ENCODE data around the gene C1orf159. TPM values are rescaled to one million over a fixed set of nuclear protein-coding genes. Genes with fewer than 3 reads are reported as not detected.

C1orf159 gene
- total RNA-seq, 2 experiments from 2014 or later = 24.5 to 26.8 TPM

DNA sequence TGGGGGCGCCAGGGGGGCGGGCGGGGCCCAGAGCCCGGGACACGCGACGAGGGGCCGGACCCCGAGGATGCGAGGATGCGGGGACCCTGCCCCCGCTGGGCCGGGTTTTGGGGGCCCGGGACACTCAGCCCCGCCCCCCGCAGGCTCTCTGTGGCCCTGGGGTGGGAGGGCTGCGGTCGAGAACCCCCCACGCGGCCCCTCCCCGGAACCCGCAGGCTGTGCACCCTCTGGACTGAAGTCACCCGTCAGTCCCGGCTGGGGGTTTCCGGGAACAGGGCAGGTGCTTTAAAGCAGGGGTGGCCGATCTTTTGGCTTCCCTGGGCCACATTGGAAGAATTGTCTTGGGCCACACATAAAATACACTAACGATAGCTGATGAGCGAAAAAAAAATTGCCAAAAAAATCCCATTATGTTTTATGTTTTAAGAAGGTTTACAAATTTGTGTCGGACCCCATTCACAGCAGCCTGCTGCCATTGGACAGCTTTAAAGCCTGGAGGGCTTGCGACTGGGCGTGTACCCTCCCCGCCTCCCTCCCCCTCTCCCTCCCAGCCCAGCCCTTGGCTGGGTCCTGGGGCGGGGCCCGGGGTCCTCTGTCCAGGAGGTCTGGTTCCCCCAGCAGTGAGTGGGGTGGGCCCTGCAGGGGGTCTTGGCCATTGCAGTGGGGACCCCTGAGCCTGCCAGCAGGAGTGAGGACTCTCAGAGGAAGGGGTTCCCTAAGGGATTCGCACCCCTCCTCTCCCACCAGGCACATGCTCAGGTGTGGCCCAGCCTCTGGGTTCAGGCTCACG lies 21.6 kb upstream of the C1orf159 start:
- Mint-ChIP-seq H3K27ac (peak overlapping the region; percentile 93), H3K4me3 (peak overlapping the region; percentile 66), H3K27me3 (ENCODE audit: low read depth) (no peaks in the 10 kb centered on the region), H3K4me1 (ENCODE audit: low read depth) (peaks cover 36% of the 10 kb centered on the region), H3K9me3 (ENCODE audit: insufficient read depth) (no peaks in the 10 kb centered on the region), H3K36me3 (ENCODE audit: low read depth) (no peaks in the 10 kb centered on the region)
- DNase-seq = peak; percentile 85
- ChIA-PET CTCF (interaction anchor here (2.0 to 2.3 kb wide), 2 partner anchors 15 to 135 kb away, joined by 4 to 13 read pairs; no protein-coding TSS in a partner anchor), POLR2A (no interaction called here)
- ATAC-seq = peak; percentile 80

DNA sequence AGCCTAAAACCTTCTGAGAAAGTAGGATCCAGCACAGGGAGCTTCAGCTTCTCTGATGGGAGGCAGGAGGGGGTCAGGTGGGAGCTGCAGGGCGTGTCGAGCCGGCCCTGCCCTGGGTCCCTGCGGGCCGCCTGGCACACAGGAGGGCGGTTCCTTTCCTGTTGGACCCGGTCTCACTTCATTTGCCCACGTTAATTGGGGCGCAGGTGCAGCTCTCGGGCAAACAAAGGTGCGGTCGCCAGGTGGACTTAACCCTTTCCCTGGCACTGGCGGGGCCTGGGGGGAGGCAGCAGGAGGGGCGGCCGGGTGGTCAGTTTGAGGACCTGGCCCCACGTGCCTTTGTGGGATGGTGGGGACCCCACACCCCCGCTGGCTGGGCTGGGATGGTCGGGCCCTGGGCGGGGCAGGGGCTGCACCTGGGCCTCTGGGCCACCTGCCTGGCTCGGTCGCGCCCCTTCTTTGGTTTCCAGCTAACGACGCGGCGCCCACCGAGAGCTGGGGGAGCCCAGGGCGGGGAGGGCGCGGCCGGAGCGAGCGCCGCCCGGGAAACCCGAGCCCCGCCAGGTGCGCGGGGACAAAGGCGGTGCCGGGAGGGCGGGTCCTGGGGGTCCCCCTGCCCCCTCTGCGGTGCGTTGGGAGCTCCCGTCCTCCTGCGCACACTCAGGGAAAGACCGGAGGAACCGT lies 20.8 kb upstream of the C1orf159 start:
- no peaks in the 10 kb centered on the region for H3K36me3 Mint-ChIP-seq (ENCODE audit: low read depth)
- H3K4me1 Mint-ChIP-seq (ENCODE audit: low read depth) = peaks cover 30% of the 10 kb centered on the region
- peak overlapping the region; percentile 18 for H3K4me3 Mint-ChIP-seq
- POLR2A ChIA-PET = interaction anchor here (1.0 to 1.1 kb wide), 2 partner anchors 14 to 238 kb away, joined by 3 read pairs; partner anchors contain the start of gene AURKAIP1
- peak overlapping the region; percentile 57 for H3K27ac Mint-ChIP-seq
- no peaks in the 10 kb centered on the region for H3K9me3 Mint-ChIP-seq (ENCODE audit: insufficient read depth)
- ATAC-seq (peak; percentile 49), DNase-seq (peak; percentile 35)
- no peaks in the 10 kb centered on the region for H3K27me3 Mint-ChIP-seq (ENCODE audit: low read depth)
- CTCF ChIA-PET = interaction anchor here (0.7 to 2.3 kb wide), 4 partner anchors 14 to 135 kb away, joined by 3 to 13 read pairs (median 4); no protein-coding TSS in a partner anchor

DNA sequence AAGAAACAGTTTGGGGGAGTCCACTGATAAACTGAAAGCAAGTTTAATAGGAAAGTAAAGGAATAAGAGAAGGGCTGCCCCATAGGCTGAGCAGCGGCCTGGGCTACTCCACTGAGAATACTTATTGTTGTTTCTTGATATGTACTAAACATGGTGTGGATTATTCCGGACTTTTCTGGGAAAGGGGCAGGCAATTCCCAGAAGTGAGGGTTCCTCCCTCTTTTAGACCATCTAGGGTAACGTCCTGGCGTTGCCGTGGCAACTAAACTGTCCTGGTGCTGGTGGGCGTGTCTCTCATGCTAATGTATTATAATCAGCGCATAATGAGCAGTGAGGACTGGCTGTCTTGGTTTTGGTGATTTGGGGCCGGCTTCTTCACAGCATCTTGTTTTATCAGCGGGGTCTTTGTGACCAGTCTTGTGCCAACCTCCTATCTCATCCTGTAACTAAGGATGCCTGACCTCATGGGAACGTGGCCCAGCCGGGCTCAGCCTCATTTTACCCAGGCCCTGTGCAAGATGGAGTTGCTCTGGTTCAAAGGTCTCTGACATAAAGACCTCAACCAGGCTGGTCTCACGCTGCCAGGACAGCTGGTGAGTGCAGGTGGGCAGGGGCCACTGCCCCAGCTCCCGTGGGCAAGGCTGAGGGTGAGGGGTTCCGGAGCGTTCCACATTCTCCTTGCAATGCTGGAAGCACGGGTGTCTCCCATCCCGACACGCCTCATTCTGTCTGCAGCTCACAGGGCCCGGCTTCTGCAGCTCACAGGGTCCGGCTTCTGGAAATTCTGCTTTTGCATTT lies 19.6 kb upstream of the C1orf159 start:
- Mint-ChIP-seq H3K4me1 (ENCODE audit: low read depth) (peaks cover 24% of the 10 kb centered on the region), H3K27ac (no peak overlapping the region), H3K9me3 (ENCODE audit: insufficient read depth) (no peaks in the 10 kb centered on the region), H3K4me3 (no peak overlapping the region), H3K36me3 (ENCODE audit: low read depth) (no peaks in the 10 kb centered on the region), H3K27me3 (ENCODE audit: low read depth) (peaks cover 3% of the 10 kb centered on the region)
- DNase-seq = no peak
- ChIA-PET CTCF (interaction anchor here (1.0 to 2.3 kb wide), 3 partner anchors 13 to 134 kb away, joined by 3 to 13 read pairs (median 4); no protein-coding TSS in a partner anchor), POLR2A (interaction anchor here (1.0 to 1.1 kb wide), 2 partner anchors 39 to 240 kb away, joined by 3 read pairs; partner anchors contain the start of gene AURKAIP1)
- ATAC-seq = no peak

DNA sequence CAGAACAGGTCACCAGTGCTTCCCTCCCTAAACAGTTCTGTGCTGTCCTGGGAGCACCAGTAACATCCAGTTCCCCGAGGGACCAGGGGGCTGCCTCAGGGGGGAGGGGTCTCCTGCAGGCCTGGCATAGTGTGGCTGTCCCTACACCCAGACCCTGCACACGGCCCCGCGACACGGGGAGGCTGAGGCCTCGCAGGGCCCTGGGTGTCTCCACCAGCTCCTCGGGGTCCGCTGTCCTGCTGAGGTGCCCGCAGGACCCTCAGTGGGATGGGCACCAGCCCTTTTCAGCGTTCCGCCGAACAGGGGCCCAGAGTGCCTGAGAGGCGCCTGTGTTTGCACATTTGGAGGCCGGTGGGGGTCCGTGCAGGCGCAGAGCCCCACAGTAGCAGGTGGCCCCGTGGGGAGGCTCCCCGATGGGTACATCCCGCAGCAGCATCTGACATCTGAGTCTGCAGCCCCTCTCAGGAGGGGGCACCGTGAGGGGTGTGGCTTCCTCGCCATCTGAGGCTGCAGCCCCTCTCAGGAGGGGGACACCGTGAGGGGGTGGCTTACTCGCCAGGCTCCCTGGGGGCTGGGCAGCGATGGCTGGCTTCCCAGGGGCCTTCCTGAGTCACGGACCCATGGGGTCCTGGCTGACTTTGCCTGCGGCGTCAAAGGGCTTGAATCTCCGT lies 18.5 kb upstream of the C1orf159 start:
- Mint-ChIP-seq H3K36me3 (ENCODE audit: low read depth) (no peaks in the 10 kb centered on the region), H3K27ac (no peak overlapping the region), H3K4me3 (no peak overlapping the region), H3K4me1 (ENCODE audit: low read depth) (peaks cover 24% of the 10 kb centered on the region), H3K9me3 (ENCODE audit: insufficient read depth) (no peaks in the 10 kb centered on the region), H3K27me3 (ENCODE audit: low read depth) (peaks cover 3% of the 10 kb centered on the region)
- no peak for ATAC-seq
- no peak for DNase-seq
- ChIA-PET CTCF (no interaction called here), POLR2A (no interaction called here)

DNA sequence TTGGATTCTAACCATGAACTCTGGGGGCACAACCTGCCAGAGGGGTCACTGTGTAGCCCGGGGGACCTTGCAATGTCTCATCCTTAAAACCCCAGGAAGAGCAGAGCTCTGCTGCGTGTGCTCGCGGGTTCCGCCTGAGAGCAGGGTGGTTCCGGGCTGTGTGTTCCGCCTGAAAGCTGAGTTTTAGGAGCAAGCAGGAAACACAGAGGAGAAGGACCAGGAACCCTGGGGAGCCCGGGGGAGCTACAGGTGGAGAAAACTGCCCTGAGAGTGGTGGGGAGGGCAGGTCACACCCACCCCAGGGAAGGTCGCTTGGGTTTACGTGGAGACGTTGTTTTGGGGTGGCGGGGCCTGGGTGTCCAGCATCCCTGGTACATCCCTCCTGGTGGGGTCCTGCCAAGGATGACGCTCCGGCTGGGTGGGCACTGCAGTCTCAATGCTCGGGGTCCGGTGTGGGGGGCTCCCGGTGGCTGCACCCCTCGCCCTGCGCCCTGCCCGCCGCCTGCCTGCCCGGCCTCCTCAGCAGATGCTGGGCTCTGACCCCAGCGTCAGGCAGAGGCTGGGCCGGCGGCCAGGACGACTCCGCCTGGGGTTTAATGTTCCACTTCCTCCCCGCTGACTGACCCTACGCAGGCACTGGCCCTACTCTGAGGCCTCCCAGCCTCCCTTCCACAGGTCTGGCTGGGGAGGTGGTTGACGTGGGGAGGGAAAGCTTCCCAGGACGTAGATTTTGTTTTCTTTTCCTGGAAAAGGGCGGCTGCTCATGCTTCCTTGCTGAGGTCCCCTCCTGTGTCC lies 17.3 kb upstream of the C1orf159 start:
- Mint-ChIP-seq H3K27me3 (ENCODE audit: low read depth) (peaks cover 3% of the 10 kb centered on the region), H3K36me3 (ENCODE audit: low read depth) (no peaks in the 10 kb centered on the region), H3K9me3 (ENCODE audit: insufficient read depth) (no peaks in the 10 kb centered on the region), H3K4me1 (ENCODE audit: low read depth) (peaks cover 17% of the 10 kb centered on the region), H3K27ac (no peak overlapping the region), H3K4me3 (no peak overlapping the region)
- ChIA-PET CTCF (no interaction called here), POLR2A (no interaction called here)
- no peak for DNase-seq
- ATAC-seq = no peak

DNA sequence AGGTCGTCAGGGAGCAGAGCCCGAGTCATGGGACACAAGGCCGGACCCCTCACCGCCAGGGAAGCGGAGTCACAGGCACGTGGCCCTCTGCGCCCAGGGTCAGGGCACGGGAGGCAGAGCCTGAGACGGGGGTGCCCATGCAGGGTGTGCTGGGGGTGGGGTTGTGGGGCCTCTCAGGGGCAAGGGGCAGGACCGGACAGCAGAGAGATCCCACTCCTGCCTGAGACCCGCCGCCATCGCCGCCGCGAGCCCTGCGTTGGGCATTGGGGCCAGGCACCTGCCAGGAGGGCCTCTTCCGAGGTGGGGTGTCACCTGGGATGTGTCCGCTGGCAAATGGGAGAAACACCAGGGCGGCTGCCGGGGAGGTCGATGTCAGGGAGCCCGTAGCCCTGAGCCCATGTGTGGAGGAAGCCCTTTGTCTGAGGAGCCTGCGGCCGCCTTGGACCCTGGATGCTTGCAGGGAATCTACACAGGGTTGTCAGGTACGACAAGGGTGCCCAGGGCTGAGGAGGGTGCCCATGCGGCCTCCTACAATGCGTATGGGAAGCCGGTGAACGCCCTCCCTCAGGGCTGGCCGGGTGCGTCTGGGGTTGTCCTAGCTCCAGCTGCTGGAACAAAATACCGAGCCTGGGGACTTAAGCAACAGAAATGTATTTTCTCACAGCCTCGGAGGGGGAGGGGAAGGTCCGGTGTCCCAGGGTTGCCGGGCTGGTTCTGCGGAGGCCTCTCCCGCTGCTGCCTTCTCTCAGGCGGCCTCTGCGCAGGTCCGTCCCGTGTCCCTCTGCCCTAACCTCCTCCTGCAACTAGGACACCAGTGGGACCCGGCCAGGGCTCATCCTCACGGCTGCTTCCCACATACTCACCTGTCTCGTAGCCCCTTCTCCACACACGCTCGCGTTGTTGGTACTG lies 16.4 kb upstream of the C1orf159 start:
- H3K27ac Mint-ChIP-seq = no peak overlapping the region
- no peak for DNase-seq
- no peaks in the 10 kb centered on the region for H3K9me3 Mint-ChIP-seq (ENCODE audit: insufficient read depth)
- H3K36me3 Mint-ChIP-seq (ENCODE audit: low read depth) = no peaks in the 10 kb centered on the region
- ATAC-seq = no peak
- peaks cover 9% of the 10 kb centered on the region for H3K4me1 Mint-ChIP-seq (ENCODE audit: low read depth)
- ChIA-PET POLR2A (no interaction called here), CTCF (interaction anchor here (2.0 kb wide), 1 partner anchor 10 kb away, joined by 10 read pairs; no protein-coding TSS in a partner anchor)
- H3K27me3 Mint-ChIP-seq (ENCODE audit: low read depth) = peaks cover 3% of the 10 kb centered on the region
- no peak overlapping the region for H3K4me3 Mint-ChIP-seq

DNA sequence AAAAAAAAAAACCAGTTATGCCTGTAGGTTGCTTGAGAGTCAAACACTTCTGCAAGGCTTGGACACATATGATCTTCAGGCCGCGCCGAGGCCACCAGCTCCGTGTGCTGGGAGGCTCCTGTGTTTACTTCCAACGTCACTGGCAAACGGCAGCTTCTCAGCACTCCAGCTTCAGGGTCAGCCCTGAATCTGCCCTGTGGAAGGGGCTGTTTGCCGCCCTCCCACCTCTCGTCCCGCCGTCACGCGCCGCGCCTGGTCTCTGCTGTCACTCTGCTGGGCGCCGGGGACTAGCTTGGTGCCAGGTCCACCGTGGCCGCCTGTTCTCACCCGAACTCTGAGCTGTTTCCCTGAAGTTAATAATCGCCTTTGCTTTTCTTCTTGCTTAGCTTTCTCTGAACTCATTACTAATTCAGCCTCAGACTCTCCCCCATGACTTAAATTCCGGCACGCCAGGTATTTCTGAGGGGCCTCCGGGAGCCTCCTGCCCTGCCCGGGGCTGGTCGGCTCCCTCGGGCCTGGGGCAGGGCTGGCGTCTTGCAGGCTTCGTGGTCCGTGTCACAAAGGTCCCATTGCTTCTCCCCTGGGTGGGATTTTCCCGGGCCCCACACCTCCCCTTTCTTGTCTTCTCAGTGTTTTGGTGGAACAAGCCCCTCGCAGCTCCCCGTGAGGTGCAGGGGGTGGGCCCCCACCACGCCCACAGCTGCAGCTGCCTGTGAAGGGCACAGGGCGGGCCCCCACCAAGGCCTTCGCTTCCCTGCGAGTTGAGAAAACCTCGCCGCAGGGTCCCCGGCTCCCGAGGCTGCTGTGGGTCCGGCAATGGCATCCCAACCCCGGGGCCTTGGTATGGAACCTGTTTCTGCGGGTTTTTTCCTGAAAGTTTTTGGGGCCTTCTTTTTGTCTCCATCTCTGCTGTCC lies 14.6 kb upstream of the C1orf159 start:
- DNase-seq (no peak), ATAC-seq (no peak)
- CTCF ChIA-PET = interaction anchor here (1.8 to 2.0 kb wide), 2 partner anchors 8 to 97 kb away, joined by 4 to 10 read pairs; no protein-coding TSS in a partner anchor
- Mint-ChIP-seq H3K4me1 (ENCODE audit: low read depth) (no peaks in the 10 kb centered on the region), H3K4me3 (no peak overlapping the region), H3K27ac (no peak overlapping the region), H3K36me3 (ENCODE audit: low read depth) (no peaks in the 10 kb centered on the region), H3K9me3 (ENCODE audit: insufficient read depth) (no peaks in the 10 kb centered on the region), H3K27me3 (ENCODE audit: low read depth) (peaks cover 3% of the 10 kb centered on the region)
- POLR2A ChIA-PET = no interaction called here

DNA sequence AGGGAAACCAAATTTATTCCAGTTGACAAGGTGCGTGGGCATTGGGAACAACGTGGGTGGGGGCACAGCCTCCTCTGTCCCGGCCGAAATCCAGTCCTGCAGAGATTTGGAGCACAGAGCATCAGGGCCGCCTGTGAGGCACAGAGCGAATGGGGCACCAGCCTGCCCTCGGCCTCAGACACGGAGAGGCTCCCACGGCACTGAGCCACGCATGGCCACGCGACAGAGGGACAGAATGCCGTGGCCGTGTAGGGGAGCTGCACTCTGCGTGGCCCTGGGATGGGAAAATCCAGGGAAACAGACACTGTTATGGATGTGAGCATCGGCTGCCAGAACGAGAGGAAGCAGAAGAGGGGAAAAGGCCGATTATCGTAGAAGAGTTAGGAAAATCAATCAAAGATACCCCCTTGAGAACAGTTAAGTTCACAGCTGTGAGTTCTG lies 13.5 kb upstream of the C1orf159 start:
- DNase-seq = no peak
- Mint-ChIP-seq H3K27me3 (ENCODE audit: low read depth) (peaks cover 3% of the 10 kb centered on the region), H3K9me3 (ENCODE audit: insufficient read depth) (no peaks in the 10 kb centered on the region), H3K4me1 (ENCODE audit: low read depth) (no peaks in the 10 kb centered on the region), H3K36me3 (ENCODE audit: low read depth) (no peaks in the 10 kb centered on the region), H3K4me3 (no peak overlapping the region), H3K27ac (no peak overlapping the region)
- ChIA-PET CTCF (interaction anchor here (1.8 kb wide), 1 partner anchor 96 kb away, joined by 4 read pairs; no protein-coding TSS in a partner anchor), POLR2A (no interaction called here)
- ATAC-seq = no peak

DNA sequence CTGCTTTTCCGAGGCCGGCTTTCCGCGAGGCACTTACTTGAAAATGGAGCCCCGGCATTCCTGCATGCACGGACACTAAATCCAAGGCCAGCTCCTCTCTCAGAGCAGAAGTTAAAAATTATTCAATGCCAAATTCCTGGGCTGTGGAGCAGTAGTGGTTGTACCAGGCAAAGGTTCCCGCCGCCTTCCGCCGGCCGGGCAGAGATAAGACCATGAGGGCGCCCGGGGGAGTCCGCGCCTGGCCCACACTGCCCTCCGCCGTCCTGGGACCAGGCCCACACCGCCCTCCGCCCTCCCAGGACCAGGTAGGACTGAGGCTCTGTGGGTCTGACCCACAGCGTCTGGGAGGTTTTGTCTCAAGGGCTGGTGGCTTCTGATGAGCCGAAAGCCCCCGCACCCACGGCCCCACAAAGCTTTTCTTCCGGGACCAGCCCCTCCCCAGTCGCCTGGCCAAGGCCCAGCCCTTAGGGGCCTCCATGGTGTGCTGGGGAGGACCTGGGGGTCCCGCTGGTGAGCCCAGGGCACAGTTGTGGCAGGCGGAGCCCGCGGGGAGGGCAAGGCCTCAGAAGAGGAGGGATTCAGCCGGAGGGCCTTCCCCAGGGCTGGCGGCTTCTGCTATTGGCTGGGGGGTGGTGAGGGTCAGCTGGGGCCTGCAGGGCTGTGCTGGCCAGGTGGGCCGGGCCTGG lies 12.7 kb upstream of the C1orf159 start:
- peaks cover 3% of the 10 kb centered on the region for H3K27me3 Mint-ChIP-seq (ENCODE audit: low read depth)
- no peak overlapping the region for H3K4me3 Mint-ChIP-seq
- no peak overlapping the region for H3K27ac Mint-ChIP-seq
- ATAC-seq (no peak), DNase-seq (no peak)
- ChIA-PET CTCF (no interaction called here), POLR2A (no interaction called here)
- H3K4me1 Mint-ChIP-seq (ENCODE audit: low read depth) = peaks cover 7% of the 10 kb centered on the region
- peaks cover 3% of the 10 kb centered on the region for H3K9me3 Mint-ChIP-seq (ENCODE audit: insufficient read depth)
- no peaks in the 10 kb centered on the region for H3K36me3 Mint-ChIP-seq (ENCODE audit: low read depth)

All from activated CD8-positive, alpha-beta T cell treated with anti-CD3 and anti-CD28 coated beads, Interleukin-2, amount 10 ng/mL, durations not matched to agents 7 days and 5 days (primary cell).